NT2/D1 (cell line): Measurements from ENCODE around the gene C19orf38.

Experiments
- DNase-seq: peaks from one replicate; pipeline ENCODE4 v3.0.0-alpha.2; 2011; ENCODE audit warnings: low read depth, low spot score
- H3K27me3 ChIP-seq: 2 replicates; pipeline ENCODE4 v1.6.0; 2011; ENCODE audit warnings: mild to moderate bottlenecking; ENCODE audit not compliant: insufficient read length, insufficient read depth
- H3K36me3 ChIP-seq: 2 replicates; pipeline ENCODE4 v1.6.1; 2011; ENCODE audit warnings: mild to moderate bottlenecking, low read length, mixed read lengths; ENCODE audit not compliant: insufficient read depth, insufficient read length
- H3K4me1 ChIP-seq: 2 replicates; pipeline ENCODE4 v1.5.1; 2011; ENCODE audit not compliant: insufficient read depth, insufficient read length
- H3K4me3 ChIP-seq: 2 replicates; pipeline ENCODE4 v1.5.1; 2011; ENCODE audit warnings: low read depth; ENCODE audit not compliant: insufficient read length
- H3K9ac ChIP-seq: 2 replicates; pipeline ENCODE4 v1.6.0; 2011; ENCODE audit warnings: low read depth; ENCODE audit not compliant: insufficient read length
- H3K9me3 ChIP-seq: 2 replicates; pipeline ENCODE4 v1.5.1; 2011; ENCODE audit warnings: mild to moderate bottlenecking, low read length; ENCODE audit not compliant: insufficient read depth
- SUZ12 ChIP-seq: IDR thresholded peaks from 2 replicates; pipeline ENCODE4 v1.6.1; 2011; ENCODE audit not compliant: insufficient read length, insufficient read depth; ENCODE audit errors: extremely low read depth
- YY1 ChIP-seq: IDR thresholded peaks from 2 replicates; pipeline ENCODE4 v1.6.1; 2011; ENCODE audit not compliant: insufficient read length, insufficient read depth
- ZNF274 ChIP-seq: IDR thresholded peaks from 2 replicates; pipeline ENCODE4 v1.6.1; 2011; ENCODE audit warnings: mild to moderate bottlenecking, low read depth, low read length

Gene C19orf38

DNA sequence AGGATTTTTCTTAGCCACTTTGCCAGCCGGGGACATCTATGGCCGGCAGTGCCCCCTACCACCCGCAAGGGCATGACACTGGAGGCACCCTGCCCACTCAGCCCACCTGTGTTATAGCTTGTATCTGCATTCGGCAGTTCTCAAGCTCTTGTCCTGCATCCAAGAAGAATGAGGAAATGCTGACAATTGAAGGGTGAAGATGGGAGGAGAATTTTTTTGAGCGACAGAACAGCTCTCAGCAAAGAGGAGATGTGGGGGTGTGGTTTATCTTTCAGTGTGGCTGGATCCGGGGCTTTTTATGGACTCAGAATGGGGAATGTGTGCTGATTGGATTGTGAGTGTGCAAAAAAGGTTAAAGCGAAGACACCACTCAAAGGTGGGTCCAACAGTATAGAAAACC, 5.4 kb upstream of the C19orf38 start:
- H3K9ac ChIP-seq, result no peak overlapping the region
- no peaks in the 10 kb centered on the region for H3K4me1 ChIP-seq
- no peaks in the 10 kb centered on the region for H3K36me3 ChIP-seq
- no peak for DNase-seq
- H3K27me3 ChIP-seq, result no peaks in the 10 kb centered on the region
- no peak overlapping the region for H3K4me3 ChIP-seq
- peaks cover 19% of the 10 kb centered on the region; the same call in 1 of the 2 replicates for H3K9me3 ChIP-seq
- TF ChIP-seq YY1 (no peak), SUZ12 (no peak), ZNF274 (no peak)

DNA sequence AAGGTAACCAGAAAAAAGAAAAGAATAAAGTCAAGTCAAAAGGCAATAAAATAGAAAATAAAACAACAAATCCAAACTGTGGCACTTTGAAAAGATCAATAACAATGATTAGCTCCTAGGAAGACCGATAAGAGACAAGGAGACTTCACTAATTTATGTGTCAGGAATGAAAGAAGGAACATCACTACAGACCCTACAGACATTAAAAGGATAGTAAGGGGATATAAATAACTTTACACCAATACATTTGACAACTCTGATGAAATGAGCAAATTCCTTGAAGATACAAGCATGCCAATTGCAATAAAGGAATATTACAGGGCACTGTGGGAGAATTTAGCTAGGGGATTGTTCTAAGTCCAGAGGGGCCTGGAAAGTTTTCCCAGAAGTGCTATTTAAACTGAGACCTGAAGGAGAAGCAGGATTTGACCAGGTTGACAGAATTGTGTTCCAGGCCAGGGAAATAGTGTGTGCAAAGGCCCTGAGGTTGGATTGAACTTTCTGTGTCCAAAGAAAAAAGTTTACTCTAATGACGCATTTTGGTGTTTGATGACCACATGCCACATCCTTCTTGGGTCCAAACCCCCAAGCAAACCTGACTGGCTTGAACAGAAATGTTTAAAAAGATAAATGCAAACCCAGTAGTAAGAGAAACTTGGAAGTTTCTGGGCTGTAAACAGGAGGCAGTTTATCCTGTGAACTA, 1.6 kb upstream of the C19orf38 start:
- Histone ChIP-seq H3K36me3 (no peaks in the 10 kb centered on the region), H3K9ac (no peak overlapping the region), H3K4me3 (no peak overlapping the region), H3K9me3 (peaks cover 9% of the 10 kb centered on the region; the same call in 1 of the 2 replicates), H3K27me3 (no peaks in the 10 kb centered on the region), H3K4me1 (peaks cover 3% of the 10 kb centered on the region)
- DNase-seq, result no peak
- no peak for TF ChIP-seq ZNF274

DNA sequence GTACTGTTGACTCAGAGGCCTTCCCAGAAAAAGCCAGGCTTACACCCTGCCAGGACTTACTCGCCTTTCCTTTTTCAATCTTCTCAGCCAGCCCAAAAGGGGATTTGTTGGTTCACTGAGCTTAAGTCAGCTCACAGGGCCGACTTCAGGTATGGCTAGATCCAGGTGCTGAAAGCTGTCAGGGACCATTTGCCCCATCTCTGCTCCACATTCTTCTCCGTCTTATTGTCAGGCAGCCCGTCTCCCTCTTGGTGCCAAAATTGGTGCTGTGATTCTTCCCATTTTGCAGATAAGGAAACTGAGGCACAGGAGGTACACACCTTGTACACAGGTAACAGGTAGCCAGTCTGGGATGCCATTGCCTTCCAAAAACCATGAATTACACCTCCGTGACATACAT, 2.4 kb downstream of the C19orf38 start:
- Histone ChIP-seq H3K4me1 (peaks cover 3% of the 10 kb centered on the region), H3K36me3 (no peaks in the 10 kb centered on the region), H3K9me3 (peaks cover 9% of the 10 kb centered on the region; the same call in 1 of the 2 replicates), H3K27me3 (no peaks in the 10 kb centered on the region), H3K9ac (no peak overlapping the region), H3K4me3 (no peak overlapping the region)
- DNase-seq, result no peak
- TF ChIP-seq ZNF274, result no peak
- TF ChIP-seq YY1, result no peak
- TF ChIP-seq SUZ12, result no peak

DNA sequence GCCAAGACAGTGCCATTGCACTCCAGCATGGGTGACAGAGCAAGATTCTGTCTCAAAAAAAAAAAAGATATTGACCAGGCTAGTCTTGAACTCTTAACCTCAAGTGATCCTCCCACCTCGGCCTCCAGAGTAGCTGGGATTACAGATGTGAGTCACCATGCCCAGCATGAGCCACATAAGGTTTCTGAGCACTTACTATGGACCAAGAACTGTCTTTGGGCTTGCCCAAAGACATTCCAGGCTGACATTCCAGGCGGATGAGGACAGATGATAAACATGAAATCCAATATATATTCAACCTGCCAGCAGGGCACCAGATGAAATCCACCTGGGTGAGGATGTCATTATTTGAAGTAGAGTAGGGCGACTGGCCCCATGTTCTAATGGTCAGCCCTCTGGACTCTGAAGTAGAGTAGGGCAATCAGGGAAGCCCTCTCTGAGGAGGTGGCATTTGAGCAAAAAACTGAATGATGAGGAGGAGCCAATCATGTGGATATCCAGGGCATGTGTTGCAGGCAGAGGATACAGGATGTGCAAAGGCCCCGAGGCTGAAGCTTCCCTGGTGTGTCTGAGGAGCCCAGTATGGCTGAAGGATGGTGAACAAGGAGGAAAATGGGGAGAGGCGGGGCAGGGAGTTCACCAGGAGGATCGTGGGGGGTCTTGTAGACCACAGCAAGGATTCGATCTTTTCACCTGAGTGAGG, 4.0 kb downstream of the C19orf38 start:
- no peaks in the 10 kb centered on the region for H3K27me3 ChIP-seq
- peaks cover 3% of the 10 kb centered on the region for H3K4me1 ChIP-seq
- no peaks in the 10 kb centered on the region for H3K36me3 ChIP-seq
- H3K4me3 ChIP-seq, result no peak overlapping the region
- TF ChIP-seq SUZ12 (no peak), ZNF274 (no peak), YY1 (no peak)
- no peak overlapping the region for H3K9ac ChIP-seq
- H3K9me3 ChIP-seq, result no peaks in the 10 kb centered on the region
- DNase-seq, result no peak

DNA sequence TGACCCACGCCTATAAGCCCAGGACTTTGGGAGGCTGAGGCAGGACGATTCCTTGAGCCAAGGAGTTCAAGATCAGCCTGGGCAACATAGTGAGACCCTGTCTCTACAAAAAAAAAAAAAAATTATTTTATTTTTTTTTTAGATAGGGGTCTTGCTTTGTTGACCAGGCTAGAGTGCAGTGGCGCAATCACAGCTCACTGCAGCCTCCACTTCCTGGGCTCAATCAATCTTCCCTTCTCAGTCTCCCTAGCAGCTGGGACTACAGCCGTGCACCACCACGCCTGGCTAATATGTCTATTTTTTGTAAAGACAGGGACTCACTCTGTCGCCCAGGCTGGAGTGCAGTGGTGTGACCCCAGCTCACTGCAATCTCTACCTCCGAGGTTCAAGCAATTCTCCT, 4.7 kb downstream of the C19orf38 start:
- H3K9ac ChIP-seq, result no peak overlapping the region
- H3K36me3 ChIP-seq, result no peaks in the 10 kb centered on the region
- no peaks in the 10 kb centered on the region for H3K27me3 ChIP-seq
- no peak overlapping the region for H3K4me3 ChIP-seq
- TF ChIP-seq ZNF274, result no peak
- TF ChIP-seq YY1, result no peak
- TF ChIP-seq SUZ12, result no peak
- DNase-seq, result no peak
- peaks cover 3% of the 10 kb centered on the region for H3K4me1 ChIP-seq
- no peaks in the 10 kb centered on the region for H3K9me3 ChIP-seq

DNA sequence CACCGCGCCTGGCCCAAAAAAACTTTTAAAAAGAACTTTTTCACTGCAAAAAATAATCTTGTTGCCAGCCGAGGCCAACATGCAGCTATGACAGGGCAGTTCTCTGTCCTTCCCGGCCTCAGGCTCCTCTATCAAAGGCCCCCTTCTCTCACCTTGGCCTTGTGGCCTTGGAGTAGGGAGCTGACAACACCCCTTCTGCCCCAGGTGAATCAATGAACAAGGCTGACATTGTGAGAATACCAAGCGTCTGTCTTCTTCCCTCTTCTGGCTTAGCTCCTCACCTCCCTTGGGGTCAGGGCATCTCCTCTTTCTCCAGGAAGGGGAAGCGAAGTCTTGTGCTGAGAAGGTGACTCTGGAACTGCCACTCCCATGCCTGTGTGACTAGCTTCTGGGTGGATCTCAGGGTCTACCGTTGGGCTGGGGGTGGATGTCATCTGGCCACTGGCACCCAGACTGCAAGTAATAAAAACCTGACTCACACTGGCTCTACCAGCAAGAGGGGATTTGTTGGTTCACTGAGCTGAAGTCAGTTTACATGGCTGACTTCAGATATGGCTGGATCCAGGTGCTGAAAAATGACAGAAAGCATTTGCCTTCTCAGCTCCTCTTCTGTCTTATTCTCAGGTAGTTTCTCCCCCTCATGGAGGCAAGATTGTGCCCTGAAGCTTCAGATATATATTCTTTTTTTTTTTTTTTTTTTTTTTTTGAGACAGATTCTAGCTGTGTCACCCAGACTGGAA, 6.3 kb downstream of the C19orf38 start:
- Histone ChIP-seq H3K9me3 (no peaks in the 10 kb centered on the region), H3K4me3 (no peak overlapping the region), H3K36me3 (no peaks in the 10 kb centered on the region), H3K9ac (no peak overlapping the region), H3K4me1 (no peaks in the 10 kb centered on the region), H3K27me3 (no peaks in the 10 kb centered on the region)
- no peak for DNase-seq
- TF ChIP-seq YY1, result no peak
- TF ChIP-seq ZNF274, result no peak
- TF ChIP-seq SUZ12, result no peak
